Fibroblast of the aortic adventitia (primary cell): ENCODE data around the gene USP34. TPM values are rescaled to one million over a fixed set of nuclear protein-coding genes. Genes with fewer than 3 reads are reported as not detected.

Source experiments
- DNase-seq: peaks from one replicate; pipeline ENCODE4 v3.0.0-alpha.2; 2010; ENCODE audit warnings: low read depth
- H3K4me3 ChIP-seq: 2 replicates; pipeline ENCODE4 v1.5.1; 2011; ENCODE audit warnings: low read depth, mild to moderate bottlenecking, control low read depth, low read length, moderate library complexity
- CTCF ChIP-seq: IDR thresholded peaks from 2 replicates; pipeline ENCODE4 v1.5.1; 2011; ENCODE audit warnings: mild to moderate bottlenecking, low read length, control low read depth, inconsistent platforms; ENCODE audit not compliant: insufficient read depth
- total RNA-seq: library from RNA; depleted of rRNA; stranded (reverse); fragments of >200 nt; gene quantifications from 2 replicates; pipeline ENCODE4 v1.2.3, GENCODE V29; 2012; ENCODE audit warnings: low replicate concordance

Gene USP34
- total RNA-seq, 1 donor, result 130 TPM

GRCh38 chr2:61423714-61424113, 47.2 kb downstream of the USP34 start:
- DNase-seq, result peak; percentile 24
- no peak overlapping the region for H3K4me3 ChIP-seq
- no peak for TF ChIP-seq CTCF

GRCh38 chr2:61421611-61422010, 49.3 kb downstream of the USP34 start:
- H3K4me3 ChIP-seq, result no peak overlapping the region
- no peak for DNase-seq

GRCh38 chr2:61420991-61421544, 49.8 kb downstream of the USP34 start:
- DNase-seq, result no peak
- no peak overlapping the region for H3K4me3 ChIP-seq
- no peak for TF ChIP-seq CTCF

More at GRCh38 chr2:61421611-61422010, 49.3 kb downstream of the USP34 start:
- TF ChIP-seq CTCF, result no peak

GRCh38 chr2:61419570-61419969, 51.3 kb downstream of the USP34 start:
- no peak overlapping the region for H3K4me3 ChIP-seq
- no peak for DNase-seq
- no peak for TF ChIP-seq CTCF

GRCh38 chr2:61419129-61419528, 51.8 kb downstream of the USP34 start:
- no peak overlapping the region for H3K4me3 ChIP-seq
- no peak for DNase-seq
- no peak for TF ChIP-seq CTCF

GRCh38 chr2:61416871-61417645, 53.8 kb downstream of the USP34 start:
- TF ChIP-seq CTCF, result no peak
- DNase-seq, result no peak
- no peak overlapping the region for H3K4me3 ChIP-seq
